ENCODE measurements around the gene UBXN2A.

DNA sequence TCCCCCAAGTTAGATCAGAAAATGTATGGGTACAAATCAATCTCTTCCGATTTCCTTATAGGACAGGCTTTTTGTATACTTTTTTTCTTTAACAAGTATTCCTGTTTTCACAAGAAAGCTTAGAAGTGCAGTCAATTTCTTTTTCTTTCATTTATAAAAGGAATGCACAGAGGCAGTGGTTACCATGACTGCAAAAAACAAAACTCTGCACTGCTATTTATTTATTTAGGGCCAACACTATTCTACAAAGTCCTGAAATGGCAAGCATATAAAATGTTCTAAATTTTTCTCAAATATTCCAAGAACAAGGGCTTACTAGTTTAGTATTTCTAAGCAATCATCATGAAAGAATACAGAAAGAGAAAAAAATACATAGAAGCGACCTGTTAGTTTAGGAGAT lies 35.6 kb upstream of the UBXN2A start:
- TF ChIP-seq POLR2A (IDR thresholded peaks at IDR 0.05), result no peak
- TF ChIP-seq, protein P1, sequence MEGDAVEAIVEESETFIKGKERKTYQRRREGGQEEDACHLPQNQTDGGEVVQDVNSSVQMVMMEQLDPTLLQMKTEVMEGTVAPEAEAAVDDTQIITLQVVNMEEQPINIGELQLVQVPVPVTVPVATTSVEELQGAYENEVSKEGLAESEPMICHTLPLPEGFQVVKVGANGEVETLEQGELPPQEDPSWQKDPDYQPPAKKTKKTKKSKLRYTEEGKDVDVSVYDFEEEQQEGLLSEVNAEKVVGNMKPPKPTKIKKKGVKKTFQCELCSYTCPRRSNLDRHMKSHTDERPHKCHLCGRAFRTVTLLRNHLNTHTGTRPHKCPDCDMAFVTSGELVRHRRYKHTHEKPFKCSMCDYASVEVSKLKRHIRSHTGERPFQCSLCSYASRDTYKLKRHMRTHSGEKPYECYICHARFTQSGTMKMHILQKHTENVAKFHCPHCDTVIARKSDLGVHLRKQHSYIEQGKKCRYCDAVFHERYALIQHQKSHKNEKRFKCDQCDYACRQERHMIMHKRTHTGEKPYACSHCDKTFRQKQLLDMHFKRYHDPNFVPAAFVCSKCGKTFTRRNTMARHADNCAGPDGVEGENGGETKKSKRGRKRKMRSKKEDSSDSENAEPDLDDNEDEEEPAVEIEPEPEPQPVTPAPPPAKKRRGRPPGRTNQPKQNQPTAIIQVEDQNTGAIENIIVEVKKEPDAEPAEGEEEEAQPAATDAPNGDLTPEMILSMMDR (IDR thresholded peaks at IDR 0.05), result no peak

All from body of pancreas (tissue), 4 donors.